MCF 10A (cell line): ENCODE results near the gene PIP4K2A. TPM values are rescaled to one million over a fixed set of nuclear protein-coding genes. Genes with fewer than 3 reads are reported as not detected.
"Not testable (repeated sequence)": the region's sequence is repeated elsewhere in the genome, so short reads cannot be mapped to it uniquely, and the experiment has no call there.

Source experiments
- BruUV-seq: library from RNA; stranded (reverse); fragments of 400-500 nt; replicated peaks from 2 replicates; lab custom pipeline; 2021; lab: Mats Ljungman, UMichigan
- CTCF ChIA-PET: fragments of 300-600 bp; sonication (Branson Sonifier 250); formaldehyde crosslinking; extraction: SDS; loops from one replicate; lab custom pipeline; 2021; ENCODE audit warnings: antibody characterized with exemption, inconsistent platforms; lab: Yijun Ruan, JAX
- POLR2A ChIA-PET: fragments of 300-600, 350-650 bp; sonication (Branson Sonifier 250); formaldehyde crosslinking; extraction: SDS; loops from one replicate; lab custom pipeline; 2020; ENCODE audit warnings: antibody characterized with exemption, inconsistent platforms; lab: Yijun Ruan, JAX
- DNase-seq: peaks from one replicate; pipeline ENCODE4 v3.0.0-alpha.2; 2018; ENCODE audit not compliant: unreplicated experiment
- H3K27ac Mint-ChIP-seq: one replicate; pipeline ENCODE4 v1.8.0; 2022; ENCODE audit warnings: mild to moderate bottlenecking, low read depth, mixed read lengths; ENCODE audit not compliant: unreplicated experiment
- H3K27me3 Mint-ChIP-seq: one replicate; pipeline ENCODE4 v1.8.0; 2022; ENCODE audit warnings: mixed read lengths; ENCODE audit not compliant: insufficient read depth, unreplicated experiment
- H3K36me3 Mint-ChIP-seq: one replicate; pipeline ENCODE4 v1.8.0; 2022; ENCODE audit warnings: mild to moderate bottlenecking, moderate library complexity, mixed read lengths; ENCODE audit not compliant: insufficient read depth, unreplicated experiment
- H3K4me1 Mint-ChIP-seq: one replicate; pipeline ENCODE4 v1.8.0; 2022; ENCODE audit warnings: mixed read lengths; ENCODE audit not compliant: insufficient read depth, unreplicated experiment
- H3K4me3 Mint-ChIP-seq: one replicate; pipeline ENCODE4 v1.8.0; 2022; ENCODE audit warnings: mild to moderate bottlenecking, moderate library complexity, mixed read lengths; ENCODE audit not compliant: unreplicated experiment
- H3K9me3 Mint-ChIP-seq: one replicate; pipeline ENCODE4 v1.8.0; 2022; ENCODE audit warnings: mixed read lengths; ENCODE audit not compliant: unreplicated experiment
- CTCF ChIP-seq: fragments of 200-600 bp; IDR thresholded peaks from one replicate; pipeline ENCODE4 v1.8.0; 2022; ENCODE audit warnings: antibody characterized with exemption, mild to moderate bottlenecking; ENCODE audit not compliant: unreplicated experiment
- intact Hi-C: fragments of 100-400 bp; cut with micrococcal nuclease; formaldehyde crosslinking; loops from 2 replicates; pipeline ENCODE4 v1.14.1; 2022
- total RNA-seq: library from RNA; stranded (reverse); gene quantifications from 2 replicates; pipeline ENCODE4 v1.2.3, GENCODE V29; 2022

The PIP4K2A gene
- total RNA-seq, 1 experiment from 2014 or later = 24.2 TPM

- Mint-ChIP-seq H3K36me3 (no peaks in the 10 kb centered on the region), H3K27me3 (no peaks in the 10 kb centered on the region), H3K4me1 (peaks cover 17% of the 10 kb centered on the region), H3K4me3 (no peak overlapping the region), H3K9me3 (peaks cover 11% of the 10 kb centered on the region), H3K27ac (no peak overlapping the region)
- intact Hi-C loops = no loop called here
- ChIA-PET CTCF (interaction anchor here (0.6 kb wide), 1 partner anchor 545 kb away, joined by 4 read pairs; no protein-coding TSS in a partner anchor), POLR2A (no interaction called here)
- no peak for DNase-seq
- no peak for TF ChIP-seq CTCF
- BruUV-seq = no TSS peak
Observed at GRCh38 chr10:22518167-22518724, 196.1 kb downstream of the PIP4K2A start.

- ChIA-PET CTCF (no interaction called here), POLR2A (no interaction called here)
- no TSS peak for BruUV-seq
- DNase-seq = no peak
- Mint-ChIP-seq H3K36me3 (no peaks in the 10 kb centered on the region), H3K9me3 (peaks cover 7% of the 10 kb centered on the region), H3K27me3 (no peaks in the 10 kb centered on the region), H3K27ac (no peak overlapping the region), H3K4me1 (peaks cover 17% of the 10 kb centered on the region), H3K4me3 (no peak overlapping the region)
- intact Hi-C loops = no loop called here
- no peak for TF ChIP-seq CTCF
Observed at GRCh38 chr10:22515009-22515408, 199.4 kb downstream of the PIP4K2A start.

GRCh38 chr10:22514414-22514758, 200.0 kb downstream of the PIP4K2A start:
- H3K36me3 Mint-ChIP-seq, H3K27ac Mint-ChIP-seq, intact Hi-C loops, H3K27me3 Mint-ChIP-seq, H3K9me3 Mint-ChIP-seq, DNase-seq, CTCF ChIA-PET, POLR2A ChIA-PET, BruUV-seq, H3K4me3 Mint-ChIP-seq: not testable (repeated sequence)
- peaks cover 17% of the 10 kb centered on the region for H3K4me1 Mint-ChIP-seq

GRCh38 chr10:22513483-22514413, 200.6 kb downstream of the PIP4K2A start:
- CTCF ChIA-PET = interaction anchor here (0.7 to 1.4 kb wide), 2 partner anchors 11 to 554 kb away, joined by 3 to 5 read pairs; no protein-coding TSS in a partner anchor
- intact Hi-C loops, BruUV-seq, H3K9me3 Mint-ChIP-seq, H3K36me3 Mint-ChIP-seq, H3K27ac Mint-ChIP-seq, H3K27me3 Mint-ChIP-seq, POLR2A ChIA-PET: not testable (repeated sequence)
- peaks cover 17% of the 10 kb centered on the region for H3K4me1 Mint-ChIP-seq
- H3K4me3 Mint-ChIP-seq = peak overlapping the region; percentile 11
- peak; percentile 38 for DNase-seq

- ChIA-PET CTCF (interaction anchor here (0.6 to 1.4 kb wide), 2 partner anchors 13 to 478 kb away, joined by 4 to 5 read pairs; no protein-coding TSS in a partner anchor), POLR2A (interaction anchor here (1.3 kb wide), 1 partner anchor 11 kb away, joined by 3 read pairs; no protein-coding TSS in a partner anchor)
- H3K27me3 Mint-ChIP-seq, BruUV-seq, DNase-seq, H3K36me3 Mint-ChIP-seq, H3K27ac Mint-ChIP-seq, intact Hi-C loops, H3K9me3 Mint-ChIP-seq, H3K4me1 Mint-ChIP-seq, H3K4me3 Mint-ChIP-seq: not testable (repeated sequence)
Observed at GRCh38 chr10:22512015-22512414, 202.4 kb downstream of the PIP4K2A start.

GRCh38 chr10:22508214-22508613, 206.2 kb downstream of the PIP4K2A start:
- BruUV-seq, CTCF ChIA-PET, POLR2A ChIA-PET, DNase-seq, H3K9me3 Mint-ChIP-seq, H3K4me3 Mint-ChIP-seq, H3K27me3 Mint-ChIP-seq, H3K27ac Mint-ChIP-seq, intact Hi-C loops, H3K36me3 Mint-ChIP-seq: not testable (repeated sequence)
- H3K4me1 Mint-ChIP-seq = peaks cover 13% of the 10 kb centered on the region
